ENCODE data around the gene DNAJB14.

The DNAJB14 gene

DNA sequence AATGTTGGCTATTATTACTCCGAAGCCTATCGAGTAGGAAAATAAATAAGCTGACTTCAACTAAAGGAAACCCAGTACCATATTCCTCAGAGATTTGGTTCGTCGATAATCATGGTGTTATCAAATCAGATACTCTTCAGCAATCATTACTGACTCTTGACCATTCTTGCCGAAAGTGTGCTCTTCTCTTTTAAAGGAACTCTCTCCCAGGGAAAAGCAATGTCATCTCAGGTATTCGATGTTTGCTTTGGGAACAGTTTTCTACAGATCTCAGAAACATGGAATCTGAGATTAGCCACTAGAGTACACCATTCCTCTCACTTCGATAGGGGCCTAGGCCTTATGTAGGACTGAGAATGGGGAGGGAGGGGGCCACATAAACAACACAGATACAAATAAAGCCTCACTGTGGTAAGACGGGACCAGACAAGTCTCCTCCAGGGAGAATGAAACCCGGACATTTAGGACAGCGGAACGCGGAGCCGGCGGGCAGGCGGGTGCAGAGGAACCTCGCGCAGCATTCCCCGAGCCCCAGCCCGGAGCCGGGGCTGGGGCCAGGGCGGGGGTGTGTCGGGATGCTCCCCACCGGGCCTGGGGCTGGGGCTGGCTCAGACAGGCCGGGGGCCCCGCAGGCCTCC, 581 bp downstream of the DNAJB14 start:
- DNase-seq: peak in 18 of 56 donors; percentile 8 to 74 (median 48)

DNA sequence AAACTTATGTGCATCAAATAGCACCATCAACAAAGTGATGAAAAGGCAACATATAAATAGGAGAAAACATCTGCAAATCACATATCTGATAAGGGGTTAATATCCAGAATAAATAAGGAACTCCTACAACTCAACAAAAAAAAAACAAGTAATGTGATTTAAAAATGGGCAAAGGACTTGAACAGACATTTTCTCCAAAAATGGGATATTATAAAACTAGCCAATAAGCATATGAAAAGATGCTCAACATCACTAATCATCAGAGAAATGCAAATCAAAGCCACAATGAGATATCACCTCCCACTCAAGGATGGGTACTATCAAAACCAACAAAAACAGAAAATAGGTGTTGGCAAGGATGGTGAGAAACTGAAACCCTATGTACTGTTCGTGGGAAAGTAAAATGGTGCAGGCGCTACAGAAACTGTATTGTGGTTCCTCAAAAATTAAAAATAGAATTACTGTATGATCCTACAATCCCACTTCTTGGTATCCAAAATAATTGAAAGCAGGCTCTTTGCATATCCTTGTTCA, 2.4 kb downstream of the DNAJB14 start:
- no peak for DNase-seq

- DNase-seq: no peak
These were observed 8.1 kb downstream of the DNAJB14 start for GRCh38 chr4:99938243-99938753.

- DNase-seq: no peak
These were observed 11.5 kb downstream of the DNAJB14 start for GRCh38 chr4:99934891-99935290.

- DNase-seq: no peak
These were observed 18.9 kb downstream of the DNAJB14 start for GRCh38 chr4:99927566-99927965.

- no peak for DNase-seq
These were observed 25.2 kb downstream of the DNAJB14 start for GRCh38 chr4:99921174-99921573.

DNA sequence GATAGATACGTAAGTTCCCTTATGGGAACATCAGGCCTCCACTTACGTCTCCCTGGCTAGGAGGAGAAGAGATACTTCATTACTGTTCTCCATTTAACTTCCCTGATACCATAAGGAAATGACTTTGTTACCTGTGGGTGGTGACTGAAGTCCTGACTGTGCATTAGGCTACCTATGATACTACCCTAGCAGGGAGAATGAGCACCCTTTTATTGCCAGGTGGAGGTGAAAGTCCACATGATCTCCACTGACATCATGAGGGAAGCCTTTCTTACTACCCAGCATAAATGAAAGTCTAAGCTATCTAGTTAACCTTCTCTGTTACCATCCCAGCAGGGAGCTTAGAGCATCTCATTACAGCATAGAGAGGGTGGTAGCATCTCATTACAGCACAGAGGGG, 27.8 kb downstream of the DNAJB14 start:
- no peak for DNase-seq

GRCh38 chr4:99917575-99917974, 28.8 kb downstream of the DNAJB14 start:
- DNase-seq: no peak

DNA sequence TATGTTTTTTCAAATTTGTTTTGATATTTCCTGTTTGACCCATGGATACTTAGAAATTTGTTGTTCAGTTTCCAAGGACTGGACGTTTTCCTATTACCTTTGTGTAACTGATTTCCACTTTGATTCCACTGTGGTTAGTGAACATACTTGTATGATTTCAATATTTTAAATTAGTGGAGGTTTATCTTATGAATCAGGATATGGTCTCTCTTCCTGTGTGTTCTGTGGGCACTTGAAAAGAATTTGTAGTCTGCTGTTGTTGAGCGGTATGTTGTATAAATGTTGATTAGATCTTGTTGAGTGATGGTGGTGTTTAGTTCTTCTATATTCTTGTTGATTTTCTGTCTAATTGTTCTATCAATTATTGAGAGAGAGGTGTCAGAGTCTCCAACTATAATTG, 31.0 kb downstream of the DNAJB14 start:
- no peak for DNase-seq

DNA sequence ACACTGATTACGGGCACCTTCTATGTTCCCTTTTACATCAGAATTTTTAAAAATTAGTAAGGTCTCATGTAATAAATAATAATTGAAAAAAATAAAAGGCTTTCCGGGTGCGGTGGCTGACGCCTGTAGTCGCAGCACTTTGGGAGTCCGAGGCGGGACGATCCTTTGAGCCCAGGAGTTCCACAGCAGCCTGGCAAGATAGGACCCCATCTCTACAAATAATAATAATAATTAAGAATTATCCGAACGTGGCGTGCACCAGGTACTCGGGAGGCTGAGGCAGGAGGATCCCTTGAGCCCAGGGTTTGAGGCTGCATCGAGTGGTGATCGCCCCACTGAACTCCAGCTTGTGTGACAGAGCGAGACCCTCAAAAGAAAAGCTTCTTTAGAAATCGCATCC, 51.4 kb downstream of the DNAJB14 start:
- DNase-seq: peak in 3 of 56 donors; percentile 0 to 32 (median 1)

DNA sequence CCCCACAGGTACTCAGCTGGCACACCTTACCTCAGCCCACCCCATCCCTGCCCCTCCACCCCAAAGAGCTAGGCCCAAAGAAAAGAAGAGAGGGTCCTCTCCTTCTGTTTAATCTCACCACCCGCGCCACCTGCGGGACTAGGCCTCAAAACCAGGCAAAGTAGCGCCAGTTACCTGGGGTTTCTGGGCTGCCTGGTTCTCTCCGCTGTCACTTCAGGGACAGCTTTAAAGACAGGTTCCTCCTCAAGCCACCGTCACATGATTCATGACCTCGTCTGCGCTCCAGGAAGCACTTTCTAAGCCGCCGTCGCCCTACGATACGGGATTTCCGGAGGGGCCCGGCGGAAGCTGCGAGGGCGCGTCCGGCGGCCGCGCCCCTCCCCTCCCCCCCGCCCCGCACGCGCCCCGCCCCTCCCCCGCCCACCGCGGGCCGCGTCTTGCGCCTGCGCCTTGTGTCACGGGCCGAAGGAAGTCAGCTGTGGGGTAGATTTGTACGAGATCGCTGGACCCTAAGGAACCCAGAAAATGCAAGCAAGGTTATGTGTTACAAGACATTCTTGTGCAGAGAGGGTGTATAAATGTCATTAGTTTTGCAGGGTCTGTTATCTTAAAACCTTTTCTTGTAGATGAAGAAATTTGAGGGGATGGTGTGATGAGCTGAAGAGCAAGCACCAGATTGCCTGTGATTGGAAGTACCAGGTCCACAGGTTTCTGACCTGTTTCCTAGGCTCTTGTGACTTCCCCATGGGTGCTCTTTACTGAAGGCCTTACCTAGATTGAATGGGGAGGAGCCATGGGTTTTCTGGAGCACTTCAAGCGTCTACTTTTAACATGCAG, 52.0 kb downstream of the DNAJB14 start, which contains the start of gene LAMTOR3:
LAMTOR3 (minus strand) TSS at position 267 of the 837 bp plus-strand sequence. CDS start 464 bp downstream, outside the sequence.
- peak; percentile 16 to 93 (median 83) for DNase-seq

DNA sequence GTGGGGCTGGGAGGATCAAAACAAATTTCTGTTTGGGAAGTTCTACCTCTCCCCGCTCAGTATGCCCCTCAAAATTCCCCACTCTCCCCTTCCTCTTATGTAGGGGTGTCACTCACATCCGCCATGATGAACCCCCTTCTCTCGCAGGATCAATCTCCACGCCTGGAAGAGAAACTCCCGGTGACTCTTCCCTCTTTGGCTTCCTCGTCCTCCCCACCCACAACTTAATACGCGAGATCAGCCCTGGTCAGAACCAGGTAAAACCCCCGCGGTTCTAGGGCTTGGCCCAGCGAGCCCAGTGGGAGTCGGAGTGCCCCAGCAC, 52.6 kb downstream of the DNAJB14 start:
- DNase-seq: peak in 3 of 56 donors; percentile 18 to 53 (median 33)

DNA sequence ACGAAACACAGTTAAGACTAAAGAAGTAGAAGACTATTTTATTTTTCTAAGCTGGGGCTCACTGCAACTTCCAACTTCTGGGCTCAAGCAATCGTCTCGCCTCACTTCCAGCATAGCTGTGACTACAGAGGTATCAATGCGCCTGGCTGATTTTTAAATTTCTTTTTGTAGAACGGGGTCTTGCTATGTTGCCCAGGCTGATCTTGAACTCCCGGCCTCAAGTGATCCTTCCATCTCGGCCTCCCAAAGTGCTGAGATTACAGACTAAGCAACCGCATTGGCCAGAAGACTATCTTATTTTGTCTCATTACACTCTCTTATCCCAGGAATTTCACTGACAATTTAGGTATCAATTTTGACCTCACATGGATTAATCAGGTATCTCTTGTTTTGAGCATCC, 53.4 kb downstream of the DNAJB14 start:
- DNase-seq: no peak

DNA sequence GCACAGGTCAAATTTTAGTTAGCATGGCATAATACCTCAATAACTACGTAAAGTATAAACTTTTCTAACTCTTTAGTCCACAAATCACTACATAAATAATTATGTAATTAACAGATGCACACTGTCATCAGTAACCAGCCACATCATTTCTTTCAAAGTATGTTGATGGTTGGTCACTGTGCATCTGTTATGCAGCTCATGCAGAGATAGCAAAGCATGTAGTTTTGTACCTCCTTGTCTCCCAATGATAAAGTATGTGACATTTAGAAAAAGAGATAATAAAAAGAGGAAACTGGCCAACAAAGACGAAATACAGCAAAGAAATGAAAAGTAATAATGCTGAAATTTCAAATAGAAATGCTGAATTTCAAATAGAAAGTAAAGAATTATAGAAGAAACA, 55.1 kb downstream of the DNAJB14 start:
- DNase-seq: no peak

DNA sequence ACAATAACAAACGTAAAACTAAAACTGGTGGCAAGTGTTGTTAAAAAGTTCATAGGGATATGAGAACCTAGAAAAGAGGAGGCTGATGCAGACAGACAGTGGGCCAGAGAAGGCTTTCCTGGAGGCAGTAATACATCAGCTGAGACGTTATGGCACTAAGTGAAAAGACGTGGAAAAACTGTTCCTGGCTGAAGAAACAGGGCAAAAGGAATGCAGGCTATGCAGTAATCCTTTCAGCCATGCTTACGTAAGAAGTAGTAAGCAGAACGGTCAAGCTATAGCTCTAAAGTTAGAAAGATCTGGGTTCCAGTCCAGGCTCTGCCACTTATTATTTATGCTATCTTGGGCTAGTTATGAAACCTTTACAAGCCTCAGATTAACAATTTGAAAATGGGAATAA, 58.6 kb downstream of the DNAJB14 start:
- DNase-seq: no peak

DNA sequence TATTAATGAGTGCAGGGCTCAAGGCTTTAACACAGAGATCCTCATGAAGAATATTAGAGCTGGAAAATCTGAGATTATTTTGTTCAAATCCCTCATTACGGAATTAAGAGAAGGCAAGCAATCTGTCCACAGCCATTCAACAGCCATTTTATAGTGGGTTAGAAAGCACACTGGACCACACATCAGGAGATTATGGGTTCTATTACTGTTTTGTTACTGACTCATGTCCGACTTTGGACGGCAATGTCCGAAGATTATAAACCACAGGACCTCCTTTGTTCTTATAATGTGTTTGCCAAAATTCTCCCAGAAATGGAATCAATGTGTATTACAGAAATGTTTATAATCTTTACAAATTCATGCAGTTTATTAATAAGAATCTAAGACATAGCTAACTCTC, 60.3 kb downstream of the DNAJB14 start:
- no peak for DNase-seq

DNA sequence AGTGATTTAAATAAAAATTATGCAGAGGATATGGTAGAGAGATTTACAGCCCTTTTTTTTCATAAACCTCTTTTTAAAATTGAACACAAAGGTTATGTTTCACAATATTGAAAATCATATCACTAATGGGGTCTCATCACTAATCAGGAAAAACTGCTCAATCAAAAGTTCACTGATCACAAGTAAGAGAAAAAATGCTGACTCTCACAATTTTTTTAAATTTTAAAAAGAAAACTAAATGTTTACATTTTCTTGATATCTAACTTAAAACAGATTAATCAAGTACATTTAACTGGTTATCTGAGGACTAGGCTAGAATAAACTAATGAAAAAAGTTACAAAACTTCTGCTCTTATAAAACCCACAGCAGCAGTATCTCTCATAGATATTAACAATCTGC, 60.7 kb downstream of the DNAJB14 start:
- DNase-seq: no peak

- no peak for DNase-seq
These were observed 61.3 kb downstream of the DNAJB14 start for GRCh38 chr4:99885063-99885664.

DNA sequence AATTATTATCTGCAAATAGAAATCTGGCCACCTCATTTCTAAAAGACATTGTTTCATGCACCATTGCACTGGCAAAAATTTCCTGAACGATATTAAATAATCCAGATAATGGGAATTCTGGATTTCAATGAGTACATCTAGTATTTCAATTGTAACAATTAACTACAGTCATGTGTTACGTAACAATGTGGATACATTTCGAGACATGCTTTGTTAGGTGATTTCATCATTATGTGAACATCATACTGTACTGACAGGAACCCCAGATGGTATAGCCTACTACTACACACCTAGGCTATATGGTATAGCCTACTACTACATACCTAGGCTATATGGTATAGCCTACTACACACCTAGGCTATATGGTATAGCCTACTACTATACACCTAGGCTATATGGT, 67.0 kb downstream of the DNAJB14 start:
- no peak for DNase-seq

DNA sequence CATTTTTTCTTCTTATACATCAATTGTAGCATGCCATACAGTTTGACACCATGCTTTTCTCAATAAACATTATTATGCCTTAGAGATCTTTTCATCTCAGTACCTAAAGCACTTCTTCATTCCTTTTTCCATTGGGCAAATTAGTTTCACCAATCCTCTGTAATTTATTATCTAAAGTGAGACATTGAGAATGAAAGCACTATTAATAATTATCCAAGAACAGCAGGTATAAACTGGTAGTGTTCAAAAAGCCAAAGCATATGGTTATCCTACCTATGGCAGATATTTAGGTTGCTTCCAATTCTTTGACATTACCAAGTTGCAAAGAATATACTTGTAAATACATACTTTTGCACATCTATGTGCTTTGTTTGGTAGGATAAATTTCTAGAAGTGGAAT, 67.8 kb downstream of the DNAJB14 start:
- DNase-seq: no peak

DNA sequence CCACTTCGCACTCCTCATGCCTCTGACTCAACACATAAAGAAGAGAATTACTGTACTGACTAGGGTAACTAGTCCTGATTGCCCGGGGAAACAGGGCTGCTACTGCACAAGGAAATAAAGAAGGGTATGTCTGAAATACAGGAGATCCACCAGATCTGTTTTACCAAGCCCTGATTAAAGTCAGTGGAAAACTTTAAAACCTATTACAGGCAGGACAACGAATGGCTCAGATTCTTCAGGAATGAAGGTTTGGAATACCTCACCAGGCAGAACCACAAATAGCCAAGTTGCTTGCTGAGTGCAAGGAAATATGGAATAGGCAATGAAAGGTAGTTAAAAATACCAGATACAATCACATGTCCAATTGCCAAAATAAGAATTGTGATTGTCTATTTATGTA, 69.5 kb downstream of the DNAJB14 start:
- no peak for DNase-seq

- DNase-seq: no peak
These were observed 71.3 kb downstream of the DNAJB14 start for GRCh38 chr4:99875071-99875470.
